GM12878 (cell line): ENCODE data around the gene NUDT16.

Experiments
- BCLAF1 ChIP-seq: fragments of 450-650 bp; IDR thresholded peaks from 2 replicates; pipeline ENCODE4 v1.6.1; 2017; ENCODE audit warnings: antibody characterized with exemption, mild to moderate bottlenecking, moderate library complexity
- HCFC1 ChIP-seq: fragments of 150-350 bp; IDR thresholded peaks from 2 replicates; pipeline ENCODE4 v1.6.1; 2014; ENCODE audit warnings: low read length
- HDAC6 ChIP-seq: fragments of 200-600 bp; sonication (generic); IDR thresholded peaks from one replicate; pipeline ENCODE4 v1.8.0; 2017; ENCODE audit warnings: antibody characterized with exemption; ENCODE audit not compliant: unreplicated experiment
- KDM1A ChIP-seq: fragments of 200-600 bp; sonication (generic); IDR thresholded peaks from 2 replicates; pipeline ENCODE4 v1.6.1; 2016; ENCODE audit warnings: borderline replicate concordance
- RFX5 ChIP-seq: IDR thresholded peaks from 2 replicates; pipeline ENCODE4 v1.6.1; 2011; ENCODE audit warnings: low read depth, low read length, improper control_type of control experiment
- TF ChIP-seq, protein P1 (sequence below), 3 experiments: IDR thresholded peaks in 2 of 3; conservative IDR thresholded peaks in 1 of 3; 2 replicates each; pipeline ENCODE4 v1.5.1; 2011; ENCODE audit warnings: low read depth in 3 of 3, low read length in 3 of 3, mild to moderate bottlenecking in 3 of 3, control low read depth in 2 of 3, moderate library complexity in 2 of 3, inconsistent platforms in 1 of 3, mixed read lengths in 1 of 3; ENCODE audit not compliant: control insufficient read depth in 2 of 3, insufficient read depth in 1 of 3; ENCODE audit errors: extremely low read depth in 1 of 3
- TF ChIP-seq, protein P2 (sequence below): fragments of 450-650 bp; IDR thresholded peaks from 2 replicates; pipeline ENCODE4 v1.6.1; 2017; ENCODE audit warnings: borderline replicate concordance
- TF ChIP-seq, protein P3 (sequence below): IDR thresholded peaks from 2 replicates; pipeline ENCODE4 v1.6.1; 2012; ENCODE audit warnings: low read depth, low read length, improper control_type of control experiment
- TF ChIP-seq, protein P4 (sequence below): fragments of 450-650 bp; IDR thresholded peaks from 2 replicates; pipeline ENCODE4 v1.6.1; 2018; ENCODE audit warnings: mild to moderate bottlenecking, low read depth, moderate library complexity; ENCODE audit not compliant: partially characterized antibody

GRCh38 chr3:131356006-131356595 is 25.5 kb upstream of the NUDT16 start:
- TF ChIP-seq, protein P1, sequence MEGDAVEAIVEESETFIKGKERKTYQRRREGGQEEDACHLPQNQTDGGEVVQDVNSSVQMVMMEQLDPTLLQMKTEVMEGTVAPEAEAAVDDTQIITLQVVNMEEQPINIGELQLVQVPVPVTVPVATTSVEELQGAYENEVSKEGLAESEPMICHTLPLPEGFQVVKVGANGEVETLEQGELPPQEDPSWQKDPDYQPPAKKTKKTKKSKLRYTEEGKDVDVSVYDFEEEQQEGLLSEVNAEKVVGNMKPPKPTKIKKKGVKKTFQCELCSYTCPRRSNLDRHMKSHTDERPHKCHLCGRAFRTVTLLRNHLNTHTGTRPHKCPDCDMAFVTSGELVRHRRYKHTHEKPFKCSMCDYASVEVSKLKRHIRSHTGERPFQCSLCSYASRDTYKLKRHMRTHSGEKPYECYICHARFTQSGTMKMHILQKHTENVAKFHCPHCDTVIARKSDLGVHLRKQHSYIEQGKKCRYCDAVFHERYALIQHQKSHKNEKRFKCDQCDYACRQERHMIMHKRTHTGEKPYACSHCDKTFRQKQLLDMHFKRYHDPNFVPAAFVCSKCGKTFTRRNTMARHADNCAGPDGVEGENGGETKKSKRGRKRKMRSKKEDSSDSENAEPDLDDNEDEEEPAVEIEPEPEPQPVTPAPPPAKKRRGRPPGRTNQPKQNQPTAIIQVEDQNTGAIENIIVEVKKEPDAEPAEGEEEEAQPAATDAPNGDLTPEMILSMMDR (IDR thresholded peaks at IDR 0.05 in 2 of 3, conservative IDR thresholded peaks at IDR 0.05 in 1 of 3; ENCODE audit: control insufficient read depth in 2 of 3, extremely low read depth in 1 of 3, insufficient read depth in 1 of 3, low read depth in 3 of 3, low read length in 3 of 3), result no peak
- TF ChIP-seq BCLAF1 (no peak), HCFC1 (no peak), RFX5 (no peak), KDM1A (no peak), HDAC6 (no peak)
- TF ChIP-seq, protein P2, sequence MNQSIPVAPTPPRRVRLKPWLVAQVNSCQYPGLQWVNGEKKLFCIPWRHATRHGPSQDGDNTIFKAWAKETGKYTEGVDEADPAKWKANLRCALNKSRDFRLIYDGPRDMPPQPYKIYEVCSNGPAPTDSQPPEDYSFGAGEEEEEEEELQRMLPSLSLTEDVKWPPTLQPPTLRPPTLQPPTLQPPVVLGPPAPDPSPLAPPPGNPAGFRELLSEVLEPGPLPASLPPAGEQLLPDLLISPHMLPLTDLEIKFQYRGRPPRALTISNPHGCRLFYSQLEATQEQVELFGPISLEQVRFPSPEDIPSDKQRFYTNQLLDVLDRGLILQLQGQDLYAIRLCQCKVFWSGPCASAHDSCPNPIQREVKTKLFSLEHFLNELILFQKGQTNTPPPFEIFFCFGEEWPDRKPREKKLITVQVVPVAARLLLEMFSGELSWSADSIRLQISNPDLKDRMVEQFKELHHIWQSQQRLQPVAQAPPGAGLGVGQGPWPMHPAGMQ, result no peak
- TF ChIP-seq, protein P3, sequence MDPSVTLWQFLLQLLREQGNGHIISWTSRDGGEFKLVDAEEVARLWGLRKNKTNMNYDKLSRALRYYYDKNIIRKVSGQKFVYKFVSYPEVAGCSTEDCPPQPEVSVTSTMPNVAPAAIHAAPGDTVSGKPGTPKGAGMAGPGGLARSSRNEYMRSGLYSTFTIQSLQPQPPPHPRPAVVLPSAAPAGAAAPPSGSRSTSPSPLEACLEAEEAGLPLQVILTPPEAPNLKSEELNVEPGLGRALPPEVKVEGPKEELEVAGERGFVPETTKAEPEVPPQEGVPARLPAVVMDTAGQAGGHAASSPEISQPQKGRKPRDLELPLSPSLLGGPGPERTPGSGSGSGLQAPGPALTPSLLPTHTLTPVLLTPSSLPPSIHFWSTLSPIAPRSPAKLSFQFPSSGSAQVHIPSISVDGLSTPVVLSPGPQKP, result no peak
- TF ChIP-seq, protein P4, sequence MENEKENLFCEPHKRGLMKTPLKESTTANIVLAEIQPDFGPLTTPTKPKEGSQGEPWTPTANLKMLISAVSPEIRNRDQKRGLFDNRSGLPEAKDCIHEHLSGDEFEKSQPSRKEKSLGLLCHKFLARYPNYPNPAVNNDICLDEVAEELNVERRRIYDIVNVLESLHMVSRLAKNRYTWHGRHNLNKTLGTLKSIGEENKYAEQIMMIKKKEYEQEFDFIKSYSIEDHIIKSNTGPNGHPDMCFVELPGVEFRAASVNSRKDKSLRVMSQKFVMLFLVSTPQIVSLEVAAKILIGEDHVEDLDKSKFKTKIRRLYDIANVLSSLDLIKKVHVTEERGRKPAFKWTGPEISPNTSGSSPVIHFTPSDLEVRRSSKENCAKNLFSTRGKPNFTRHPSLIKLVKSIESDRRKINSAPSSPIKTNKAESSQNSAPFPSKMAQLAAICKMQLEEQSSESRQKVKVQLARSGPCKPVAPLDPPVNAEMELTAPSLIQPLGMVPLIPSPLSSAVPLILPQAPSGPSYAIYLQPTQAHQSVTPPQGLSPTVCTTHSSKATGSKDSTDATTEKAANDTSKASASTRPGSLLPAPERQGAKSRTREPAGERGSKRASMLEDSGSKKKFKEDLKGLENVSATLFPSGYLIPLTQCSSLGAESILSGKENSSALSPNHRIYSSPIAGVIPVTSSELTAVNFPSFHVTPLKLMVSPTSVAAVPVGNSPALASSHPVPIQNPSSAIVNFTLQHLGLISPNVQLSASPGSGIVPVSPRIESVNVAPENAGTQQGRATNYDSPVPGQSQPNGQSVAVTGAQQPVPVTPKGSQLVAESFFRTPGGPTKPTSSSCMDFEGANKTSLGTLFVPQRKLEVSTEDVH, result no peak
